HG02885 (cell line): ENCODE data around the gene MECP2.

Experiments used
- ATAC-seq: cut with Tn5 transposase; IDR thresholded peaks from one replicate; pipeline ENCODE4 v1.9.1; 2021; ENCODE audit warnings: mild to moderate bottlenecking; ENCODE audit not compliant: unreplicated experiment, poor library complexity

MECP2 gene

DNA sequence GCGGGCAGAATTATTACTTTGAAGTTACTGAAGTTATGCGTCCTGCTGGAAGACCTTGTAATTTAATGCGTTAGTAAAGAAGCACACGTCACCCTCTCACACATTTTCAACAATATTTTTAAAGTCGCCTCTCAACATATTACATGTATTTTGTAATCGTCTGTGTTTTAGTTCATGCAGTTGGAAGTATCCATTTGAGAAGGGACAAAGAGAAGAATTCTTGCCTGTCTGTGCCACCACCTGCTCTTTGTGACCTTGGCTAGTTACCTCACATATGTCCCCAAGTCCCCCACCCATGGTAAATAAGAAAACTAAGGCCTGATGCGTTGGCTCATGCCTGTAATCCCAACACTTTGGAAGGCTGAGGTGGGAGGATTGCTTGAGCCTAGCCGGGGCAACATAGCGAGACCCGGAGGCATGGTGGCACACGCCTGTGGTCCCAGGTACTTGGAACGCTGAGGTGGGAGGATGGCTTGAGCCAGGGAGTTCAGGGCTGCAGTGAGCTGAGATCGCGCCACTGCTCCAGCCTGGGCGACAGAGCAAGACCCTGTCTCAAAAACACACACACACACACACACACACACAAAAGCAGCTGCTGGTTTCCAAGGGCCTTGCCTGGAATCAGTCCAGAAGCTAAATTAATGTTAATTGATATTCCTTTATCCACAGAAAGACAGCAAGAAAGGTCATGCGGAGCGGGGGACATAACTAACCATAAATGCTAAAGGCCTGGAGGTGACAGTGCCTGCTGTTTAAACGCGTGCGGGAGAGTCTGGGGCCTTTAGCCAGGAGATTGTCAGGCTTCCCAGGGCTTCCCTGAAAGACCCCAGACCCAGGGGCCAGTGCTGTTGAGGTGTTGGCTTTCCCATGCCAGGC lies 124.2 kb downstream of the MECP2 start:
- ATAC-seq = no peak

DNA sequence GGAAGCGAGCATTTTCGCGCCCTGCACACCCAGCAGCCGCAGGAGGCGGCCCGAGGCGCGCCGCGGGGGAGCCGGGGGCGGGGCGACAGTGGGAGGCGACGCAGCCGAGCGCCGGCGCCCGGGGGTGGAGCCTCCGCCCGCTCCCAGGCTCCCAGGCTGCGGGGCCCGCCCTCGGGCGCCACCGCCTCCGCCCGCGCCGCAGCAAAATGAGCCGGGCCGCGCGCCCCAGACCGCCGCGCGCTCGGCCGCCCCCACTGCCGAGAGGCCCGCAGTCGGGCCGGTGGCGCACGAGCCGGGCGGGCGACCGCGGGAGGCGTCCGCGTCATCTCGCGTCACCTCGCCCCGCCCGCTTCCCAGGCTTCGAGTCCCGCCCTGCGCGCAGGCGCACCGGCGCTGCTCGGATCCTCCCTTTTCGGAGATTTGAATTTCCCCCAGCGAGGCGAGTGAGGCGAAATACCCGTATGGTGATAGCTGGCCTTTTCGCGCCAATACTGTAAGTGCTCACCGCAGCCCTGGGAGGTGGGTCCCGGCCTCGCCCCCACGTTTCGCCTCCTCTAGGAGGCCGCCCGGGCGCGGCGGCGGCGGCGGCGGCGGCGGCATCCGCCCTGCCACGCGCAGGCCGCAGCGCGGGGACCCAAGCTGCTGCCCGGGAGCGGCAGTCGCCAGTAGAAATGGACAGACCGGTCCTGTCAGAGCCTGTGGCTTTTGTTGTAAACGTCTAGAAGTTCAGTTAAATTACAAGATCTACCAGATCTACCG lies 125.0 kb downstream of the MECP2 start, which contains the start of gene TMEM187:
Gene TMEM187 (plus strand): TSS at position 387 of the 759 bp plus-strand sequence. CDS start 9,309 bp downstream, outside the sequence.
- ATAC-seq = peak; percentile 56
